ENCODE data around the gene BUB1. TPM values are rescaled to one million over a fixed set of nuclear protein-coding genes. Genes with fewer than 3 reads are reported as not detected.
"Not testable (repeated sequence)": the region's sequence is repeated elsewhere in the genome, so short reads cannot be mapped to it uniquely, and the experiment has no call there.

Gene BUB1
- total RNA-seq, 1 donor from 2014 or later, result 2.0 TPM

DNA sequence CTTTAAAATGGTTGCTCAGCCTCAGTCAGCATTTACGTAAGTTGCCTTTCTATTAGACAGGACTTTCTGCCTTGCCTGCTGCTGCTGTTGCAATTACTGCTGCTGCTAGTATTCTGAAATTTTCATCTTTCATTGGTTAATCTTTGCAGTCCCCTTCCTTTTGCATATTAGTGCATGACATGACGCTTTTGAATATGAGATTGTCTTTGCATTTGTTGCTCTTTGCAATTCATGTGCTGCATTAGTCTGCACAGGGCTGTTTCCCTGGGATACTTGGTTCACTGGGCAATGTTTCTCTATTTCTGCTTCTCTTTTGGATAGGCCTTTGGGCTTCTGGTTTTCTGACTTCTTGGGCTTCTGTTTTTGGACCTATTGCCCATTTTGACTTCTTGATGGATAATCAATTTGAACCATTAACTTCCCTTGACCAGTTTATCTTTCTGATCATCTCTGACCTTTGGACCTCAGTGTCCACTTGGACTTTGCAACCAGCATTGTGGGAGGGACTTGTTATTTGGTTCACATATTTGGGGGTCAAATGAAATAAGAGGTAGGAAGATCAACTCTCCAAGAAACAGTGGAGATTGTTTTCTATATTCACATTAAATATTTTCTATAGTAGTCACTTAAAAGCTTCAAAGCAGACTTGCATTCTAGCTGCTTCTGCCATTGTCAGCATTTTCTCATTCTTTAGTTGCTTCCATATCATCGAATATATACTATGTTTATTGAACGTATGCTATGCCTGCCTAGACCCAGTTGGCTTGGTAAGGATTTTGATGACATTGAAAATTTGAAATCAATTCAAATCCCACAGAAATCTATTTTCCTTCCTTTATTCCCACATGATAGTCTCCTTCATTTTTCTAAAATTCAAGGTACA, 12.5 kb upstream of the BUB1 start:
- no peak for DNase-seq (ENCODE audit: low spot score)

DNA sequence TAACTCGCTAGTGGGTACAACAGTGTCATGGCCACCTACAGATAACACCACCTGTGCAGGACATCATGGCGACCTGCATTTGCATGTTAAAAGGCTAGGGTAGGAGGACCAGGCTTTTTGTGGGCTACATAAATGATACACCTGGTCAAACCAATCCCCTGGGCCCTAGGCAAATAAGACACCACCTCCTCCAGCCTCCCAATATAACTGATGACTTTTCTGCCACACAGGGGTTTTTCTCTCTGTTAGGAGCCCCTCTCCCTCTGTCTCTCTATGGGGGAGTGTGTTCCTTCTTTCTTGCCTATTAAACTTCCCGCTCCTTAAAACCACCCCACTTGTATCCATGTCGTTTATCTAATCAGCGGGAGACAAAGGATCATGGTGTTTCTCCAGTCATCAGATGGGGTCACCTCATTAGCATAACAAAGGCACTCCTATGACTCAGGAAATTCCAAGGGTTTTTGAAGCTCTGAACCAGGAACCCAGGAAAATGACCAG, 10.8 kb upstream of the BUB1 start:
- no peak for DNase-seq (ENCODE audit: low spot score)

DNA sequence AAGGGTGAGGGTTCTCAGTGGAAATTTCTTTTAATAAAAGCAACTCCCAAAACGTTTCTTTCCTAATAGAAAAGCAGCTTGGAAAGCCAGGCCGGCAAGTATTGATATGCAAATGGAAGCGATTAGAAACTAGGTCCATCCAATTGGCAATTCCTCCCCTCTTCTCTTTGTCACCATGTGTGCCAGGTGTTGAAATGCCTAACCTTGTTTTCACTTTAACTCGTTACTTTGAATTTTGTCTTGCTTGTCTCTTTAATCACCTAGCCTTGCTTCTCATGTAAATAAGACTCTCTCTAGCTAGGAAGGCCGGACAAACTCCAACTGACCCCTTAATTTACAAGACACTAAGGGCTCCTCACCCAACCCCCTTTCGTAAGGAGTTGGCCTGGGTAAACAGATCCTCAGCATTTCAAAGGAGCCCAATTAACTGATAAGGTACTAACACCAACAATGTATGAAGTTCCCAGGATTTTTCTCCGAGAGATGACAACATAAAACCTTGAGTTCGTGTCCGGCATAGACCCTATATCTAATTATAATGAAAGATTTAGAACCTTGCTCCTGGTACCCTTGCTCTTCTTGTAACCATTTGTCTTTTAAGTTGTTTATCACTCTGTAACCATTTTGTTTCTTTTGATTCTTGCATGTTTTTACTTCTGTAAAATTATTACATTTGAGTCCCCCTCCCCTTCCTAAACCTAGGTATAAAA, 10.1 kb upstream of the BUB1 start:
- DNase-seq (ENCODE audit: low spot score), result not testable (repeated sequence)

DNA sequence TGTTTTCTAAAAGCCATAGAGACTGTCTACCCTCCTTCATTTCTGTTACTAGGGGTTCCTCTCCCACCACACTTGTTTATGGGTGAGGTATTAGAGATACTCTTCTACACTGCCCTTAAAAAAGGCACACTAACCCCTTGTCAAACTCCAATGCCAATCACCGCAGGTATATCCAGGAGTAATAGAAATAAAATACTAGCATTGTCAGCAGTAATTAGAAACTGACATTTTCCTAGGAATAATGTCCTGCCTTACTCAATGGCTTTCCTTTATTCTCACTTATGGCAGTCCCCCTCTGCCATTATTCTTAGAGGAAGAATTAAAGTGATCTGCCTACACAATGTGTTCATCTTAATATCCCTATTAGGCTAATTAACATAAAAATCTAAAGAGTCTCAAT, 5.0 kb upstream of the BUB1 start:
- DNase-seq (ENCODE audit: low spot score), result no peak

DNA sequence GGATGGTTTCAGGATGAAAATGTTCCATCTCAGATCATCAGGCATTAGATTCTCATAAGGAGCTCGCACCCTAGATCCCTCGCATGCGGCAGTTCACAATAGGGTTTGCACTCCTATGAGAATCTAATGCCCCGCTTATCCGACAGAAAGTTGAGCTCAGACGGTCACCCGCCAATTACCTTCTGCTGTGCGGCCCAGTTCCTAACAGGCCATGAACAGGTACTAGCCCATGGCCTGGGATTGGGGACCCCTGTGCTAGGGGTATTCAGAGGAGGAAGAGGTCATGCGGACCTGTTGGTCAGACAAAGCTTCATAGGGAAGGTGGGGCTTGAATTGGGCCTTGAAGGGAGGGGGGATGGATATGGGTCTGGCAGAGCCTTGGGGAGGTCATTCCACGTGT, 4.4 kb upstream of the BUB1 start:
- no peak for DNase-seq (ENCODE audit: low spot score)

DNA sequence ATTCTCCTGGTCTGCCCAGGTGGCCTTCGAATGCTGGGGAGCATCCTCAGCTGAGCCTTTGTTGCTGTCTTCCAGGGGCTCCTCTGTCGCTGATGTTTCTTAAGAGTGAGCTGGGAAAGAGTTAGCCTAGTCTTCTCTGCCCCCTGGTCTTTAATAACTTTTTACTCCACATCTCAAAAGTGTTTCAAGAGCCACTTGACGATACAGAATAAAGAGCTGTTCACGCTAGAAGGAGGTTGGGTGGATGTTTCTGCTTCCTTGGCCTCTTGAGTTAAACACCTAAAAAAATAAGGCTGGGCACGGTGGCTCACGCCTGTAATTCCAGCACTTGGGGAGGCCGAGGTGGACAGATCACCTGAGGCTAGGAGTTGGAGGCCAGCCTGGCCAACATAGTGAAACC, 2.8 kb upstream of the BUB1 start:
- no peak for DNase-seq (ENCODE audit: low spot score)

DNA sequence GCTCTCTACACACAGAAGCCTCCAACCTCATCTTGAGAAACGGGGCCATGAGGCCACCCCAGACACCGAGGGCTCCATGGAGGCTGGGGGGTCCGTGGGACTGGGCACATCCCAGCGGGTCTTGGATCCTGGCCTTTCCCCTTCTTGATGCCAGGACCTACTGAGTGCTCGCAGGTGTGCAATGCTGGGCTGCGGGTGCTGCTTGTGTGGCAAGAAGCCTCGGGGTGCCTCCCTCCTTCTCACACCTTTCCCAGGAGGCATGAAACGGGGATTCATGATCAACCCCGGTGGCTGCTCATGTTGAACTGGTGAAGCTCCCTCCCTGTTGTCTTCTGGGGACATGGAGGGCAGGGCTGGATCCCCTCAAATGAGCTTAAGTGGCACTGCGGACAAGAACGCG, 2.0 kb upstream of the BUB1 start:
- no peak for DNase-seq (ENCODE audit: low spot score)

DNA sequence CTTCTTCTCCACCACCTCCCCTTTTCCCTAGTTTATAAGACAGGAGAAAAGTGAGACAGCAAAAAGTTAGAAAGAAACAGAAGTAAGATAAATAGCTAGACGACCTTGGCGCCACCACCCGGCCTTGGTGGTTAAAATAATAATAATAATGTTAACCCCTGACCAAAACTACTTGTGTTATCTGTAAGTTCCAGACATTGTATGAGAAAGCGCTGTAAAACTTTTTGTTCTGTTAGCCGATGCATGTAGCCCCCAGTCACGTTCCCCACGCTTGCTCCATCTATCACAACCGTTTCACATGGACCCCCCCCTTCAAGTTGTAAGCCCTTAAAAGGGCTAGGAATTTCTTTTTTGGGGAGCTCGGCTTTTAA, 1.5 kb upstream of the BUB1 start:
- no peak for DNase-seq (ENCODE audit: low spot score)

DNA sequence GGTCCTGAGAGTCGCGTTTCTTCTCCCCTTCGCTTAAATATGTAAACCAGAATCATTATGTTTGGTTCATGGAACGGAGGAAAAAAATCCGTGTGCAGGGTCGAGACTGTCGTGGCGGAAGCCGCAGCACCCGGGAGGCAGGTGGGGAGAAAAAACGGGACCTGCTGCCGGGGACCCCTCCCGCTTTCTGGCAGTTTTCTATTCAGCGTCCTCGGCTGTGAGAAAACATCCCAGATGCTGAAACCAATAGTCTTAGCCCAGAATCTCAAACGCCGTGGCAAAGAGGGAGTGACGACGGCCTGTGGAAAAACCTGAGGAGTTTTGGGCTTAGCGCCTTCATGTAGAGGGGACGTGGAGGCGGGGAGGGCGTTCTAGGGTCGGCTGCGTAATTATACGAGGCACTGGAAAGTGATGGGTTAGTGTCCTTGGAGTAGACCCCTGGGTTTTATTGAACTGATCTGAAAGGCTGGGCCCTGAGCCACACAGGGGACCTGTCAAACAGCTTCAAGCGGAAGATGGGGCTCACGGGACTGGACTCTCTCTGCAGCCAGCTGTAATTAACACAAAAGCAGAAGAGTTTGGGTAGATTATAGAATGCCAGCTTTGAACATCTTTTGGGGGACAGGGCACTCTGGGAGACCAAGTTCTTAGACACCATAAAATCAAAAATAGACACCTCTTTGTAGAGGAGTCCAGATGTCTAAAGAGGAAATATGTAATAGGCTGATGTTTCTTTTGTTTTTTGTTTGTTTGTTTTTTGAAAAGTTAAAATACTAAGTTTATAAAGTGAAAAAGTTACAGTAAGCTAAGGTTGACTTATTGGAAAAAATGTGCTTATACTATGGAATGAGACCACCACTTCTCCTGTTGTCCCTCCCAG, 834 bp upstream of the BUB1 start:
- DNase-seq (ENCODE audit: low spot score), result no peak

DNA sequence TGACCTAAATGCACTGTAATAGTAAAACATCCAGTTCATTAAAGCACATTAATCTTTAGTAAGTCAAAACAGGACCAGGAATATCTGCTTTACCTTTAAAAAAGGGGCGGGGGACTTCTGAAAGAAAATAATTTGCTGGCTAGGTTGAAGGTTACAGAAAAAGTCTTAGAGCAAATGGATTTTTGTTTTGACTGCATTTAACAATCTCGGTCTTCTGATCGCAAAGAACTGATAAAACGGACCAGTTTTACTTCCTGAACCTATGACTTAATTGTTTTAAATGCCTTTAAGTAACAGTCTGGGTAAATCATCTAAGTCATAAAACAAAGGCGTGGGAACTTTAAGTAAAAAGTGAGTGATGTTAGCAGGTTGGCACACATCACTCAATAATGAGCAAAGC, 783 bp downstream of the BUB1 start:
- no peak for DNase-seq (ENCODE audit: low spot score)

DNA sequence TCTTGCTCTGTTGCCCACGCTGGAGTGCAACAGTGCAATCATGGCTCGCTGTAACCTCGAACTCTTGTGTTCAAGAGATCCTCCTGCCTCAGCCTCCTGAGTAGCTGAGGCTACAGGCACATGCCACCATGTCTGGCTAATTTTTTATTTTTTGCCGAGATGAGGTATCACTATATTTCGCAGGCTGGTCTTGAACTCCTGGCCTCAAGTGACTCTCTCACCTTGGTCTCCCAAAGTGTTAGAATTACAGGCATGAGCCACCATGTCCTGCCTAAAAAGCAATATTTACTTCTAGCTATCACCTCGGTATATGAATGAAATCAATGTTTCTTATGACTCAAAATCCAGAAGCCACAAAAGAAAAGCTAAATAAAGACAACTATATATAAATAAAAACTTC, 2.2 kb downstream of the BUB1 start:
- no peak for DNase-seq (ENCODE audit: low spot score)

DNA sequence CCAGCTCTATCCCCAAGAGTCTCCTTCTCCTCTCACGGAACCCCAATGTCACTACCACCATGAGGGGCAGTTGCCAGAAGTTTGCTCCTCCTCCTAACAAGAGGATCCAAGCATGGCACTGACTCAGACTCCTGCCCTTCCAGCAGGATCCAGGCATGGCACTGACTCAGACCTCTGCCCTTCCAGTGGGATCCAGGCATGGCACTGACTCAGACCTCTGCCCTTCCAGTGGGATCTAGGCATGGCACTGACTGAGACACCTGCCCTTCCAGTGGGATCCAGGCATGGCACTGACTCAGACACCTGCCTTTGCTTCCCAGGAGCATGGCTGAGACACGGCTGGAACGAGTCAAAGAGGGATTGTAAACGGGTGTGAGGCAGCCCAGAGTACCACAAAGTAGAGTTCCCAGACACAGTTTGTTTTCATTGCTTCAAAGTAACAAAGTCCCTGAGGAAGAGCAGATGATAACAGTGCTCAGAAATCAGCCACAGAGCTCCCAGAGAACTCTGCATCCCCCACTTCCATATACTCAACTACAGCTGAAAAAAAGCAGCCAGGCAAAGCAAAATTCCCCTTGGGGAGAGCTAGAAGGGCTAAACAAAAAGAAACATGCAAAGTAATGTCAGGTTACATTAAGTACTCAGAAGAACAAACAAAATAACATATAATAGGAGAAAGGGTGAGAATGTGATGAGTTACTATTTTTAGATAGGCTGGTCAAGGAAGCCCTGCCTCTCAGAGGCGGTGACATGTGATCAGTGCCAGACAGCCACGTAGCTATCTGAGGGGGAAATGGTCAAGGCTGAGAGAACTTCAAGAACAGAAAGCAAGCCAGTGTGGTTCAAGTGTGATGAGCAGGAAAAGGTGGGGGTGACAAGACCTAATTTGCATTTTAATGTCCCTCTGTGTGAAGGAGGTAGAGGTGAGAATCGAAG, 3.0 kb downstream of the BUB1 start:
- no peak for DNase-seq (ENCODE audit: low spot score)

DNA sequence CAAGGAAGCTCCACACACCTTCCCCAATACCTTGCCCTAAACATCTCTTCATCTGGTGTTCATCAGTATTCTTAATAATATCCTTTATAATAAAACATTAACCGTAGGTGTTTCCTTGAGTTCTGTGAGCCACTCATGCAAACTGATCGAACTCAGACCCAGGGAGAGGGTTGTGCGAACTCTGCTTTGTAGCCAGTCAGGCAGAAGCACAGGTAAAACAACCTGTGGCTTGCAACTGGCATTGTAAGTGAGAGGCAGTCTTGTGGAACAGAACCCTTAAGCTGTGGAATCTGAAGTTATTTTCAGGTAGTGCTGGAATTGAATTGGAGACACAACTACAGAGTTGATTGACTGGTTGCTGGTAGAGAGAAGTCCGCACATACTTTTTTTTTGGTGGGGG, 4.7 kb downstream of the BUB1 start:
- DNase-seq (ENCODE audit: low spot score), result no peak

DNA sequence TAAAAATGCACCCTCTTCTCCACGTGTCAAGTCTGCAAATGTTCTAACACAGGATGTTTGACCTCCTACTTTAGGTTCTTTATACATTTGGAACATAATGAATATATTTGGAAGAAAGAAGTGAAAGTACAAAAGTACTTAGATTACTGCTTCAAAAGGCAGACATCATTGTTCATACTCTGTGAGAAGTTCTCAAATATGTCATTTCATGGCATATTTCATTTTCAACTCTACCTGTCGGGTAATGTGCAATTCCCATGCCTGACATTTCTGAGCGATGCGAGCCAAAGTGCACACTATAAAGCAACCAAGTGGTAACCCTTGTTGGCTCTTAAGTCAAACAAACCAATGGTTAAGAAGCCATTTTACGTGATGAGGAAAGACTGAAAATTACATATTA, 7.0 kb downstream of the BUB1 start:
- no peak for DNase-seq (ENCODE audit: low spot score)

DNA sequence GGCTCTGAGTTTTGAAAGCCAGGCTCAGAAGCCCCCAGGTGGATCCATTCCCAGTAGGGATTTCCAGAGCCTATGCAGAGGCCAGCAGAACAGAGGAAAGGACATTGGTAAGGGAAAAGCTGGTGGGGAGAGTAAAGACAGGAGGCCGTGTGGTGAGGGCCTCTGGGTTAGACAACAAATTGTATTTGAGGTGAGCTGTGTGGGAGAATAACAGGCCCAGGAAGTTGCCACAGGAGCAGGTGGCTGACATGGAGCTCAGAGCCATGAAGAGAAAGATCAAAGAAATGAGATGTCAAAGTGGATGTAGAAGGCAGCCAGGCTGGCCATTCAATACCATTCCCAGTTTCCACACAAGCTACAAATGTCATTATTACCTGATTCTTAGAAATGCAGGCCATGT, 8.8 kb downstream of the BUB1 start:
- DNase-seq (ENCODE audit: low spot score), result no peak

DNA sequence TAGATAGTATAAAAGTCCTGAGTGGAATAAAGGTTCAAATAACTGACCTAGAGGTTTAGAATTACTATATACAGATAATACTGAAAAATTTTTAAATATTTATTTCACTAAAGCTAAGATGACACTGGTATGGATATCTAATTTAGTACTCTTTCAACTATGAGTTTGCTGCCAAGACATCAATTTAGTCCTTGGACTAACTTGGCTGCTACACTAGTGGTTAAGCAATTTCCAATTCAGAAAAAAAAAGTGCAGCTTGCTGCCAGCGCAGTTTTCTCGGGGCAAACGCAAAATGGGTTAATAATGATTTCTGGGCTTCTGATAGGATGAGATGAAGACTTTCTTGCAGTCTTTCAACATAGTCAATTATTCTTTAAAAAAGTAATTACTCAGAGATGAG, 10.8 kb downstream of the BUB1 start:
- no peak for DNase-seq (ENCODE audit: low spot score)

DNA sequence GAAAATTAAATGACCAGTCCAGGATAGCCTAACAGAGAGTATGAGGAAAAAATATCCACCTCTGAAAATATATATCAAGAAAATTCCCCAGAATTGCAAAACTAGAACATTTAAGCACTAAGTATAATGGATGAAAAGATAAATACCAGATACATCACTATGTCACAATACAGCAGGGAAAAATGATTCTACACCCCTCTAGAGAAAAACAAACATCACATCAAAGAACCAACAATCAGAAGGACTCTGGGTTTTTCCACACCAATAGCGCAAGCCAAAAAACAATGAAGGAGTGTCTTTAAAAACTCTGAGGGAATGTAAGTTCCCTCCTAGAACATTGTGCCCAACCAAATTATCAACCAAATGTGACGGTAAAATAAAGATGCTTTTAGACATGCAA, 13.7 kb downstream of the BUB1 start:
- no peak for DNase-seq (ENCODE audit: low spot score)

DNA sequence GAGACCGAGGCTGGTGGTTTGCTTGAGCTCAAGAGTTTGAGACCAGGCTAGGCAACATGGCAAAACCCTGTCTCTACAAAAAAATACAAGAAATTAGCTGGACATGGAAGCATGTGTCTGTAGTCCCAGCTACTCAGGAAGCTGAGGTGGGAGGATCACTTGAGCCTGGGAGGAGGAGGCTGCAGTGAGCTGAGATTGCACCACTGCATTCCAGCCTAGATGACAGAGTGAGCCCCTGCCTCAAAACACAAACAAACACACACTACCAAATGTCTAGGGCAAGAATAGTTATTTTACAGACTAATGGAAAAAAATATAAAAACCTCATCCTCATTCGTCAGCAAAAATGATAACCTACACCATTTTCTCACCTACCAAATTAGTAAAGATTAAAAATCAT, 15.3 kb downstream of the BUB1 start:
- DNase-seq (ENCODE audit: low spot score), result no peak

DNA sequence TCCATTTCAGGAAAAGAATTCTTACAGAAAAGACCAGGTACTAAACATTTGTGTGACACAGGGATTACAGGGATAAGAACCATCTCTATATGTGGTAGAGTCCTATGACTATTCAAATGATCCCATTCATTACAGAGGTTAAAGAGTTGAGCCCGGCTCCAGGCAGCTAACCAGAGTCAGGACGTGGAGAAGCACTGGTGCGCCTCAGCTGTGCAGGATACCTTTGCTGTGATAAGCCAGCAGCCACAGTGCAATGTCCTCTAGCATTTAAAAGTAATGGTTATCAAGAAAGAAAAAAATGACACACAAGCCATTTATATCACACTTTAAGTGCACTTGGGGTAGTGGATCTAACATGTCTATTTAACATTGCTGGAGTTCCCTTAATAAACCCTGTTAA, 17.3 kb downstream of the BUB1 start:
- DNase-seq (ENCODE audit: low spot score), result no peak

DNA sequence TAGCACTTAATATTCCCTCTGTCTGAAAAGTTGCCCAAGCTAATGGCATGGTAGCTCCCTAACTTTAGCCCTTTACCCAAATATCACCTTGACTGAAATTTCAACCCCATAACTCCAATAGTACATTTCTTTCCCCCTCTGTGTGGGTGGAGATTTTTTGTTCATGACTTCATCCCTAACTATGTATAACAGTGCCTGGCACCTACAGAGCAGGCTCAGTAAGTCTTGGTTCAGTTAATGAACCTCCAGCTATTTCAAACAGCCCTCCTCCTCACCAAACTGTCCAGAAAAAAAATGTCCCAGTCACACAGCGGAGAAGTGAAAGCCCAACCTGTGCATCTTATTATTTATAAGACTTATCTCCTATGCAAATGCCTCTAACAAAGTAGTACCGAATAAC, 18.6 kb downstream of the BUB1 start:
- DNase-seq (ENCODE audit: low spot score), result no peak

DNA sequence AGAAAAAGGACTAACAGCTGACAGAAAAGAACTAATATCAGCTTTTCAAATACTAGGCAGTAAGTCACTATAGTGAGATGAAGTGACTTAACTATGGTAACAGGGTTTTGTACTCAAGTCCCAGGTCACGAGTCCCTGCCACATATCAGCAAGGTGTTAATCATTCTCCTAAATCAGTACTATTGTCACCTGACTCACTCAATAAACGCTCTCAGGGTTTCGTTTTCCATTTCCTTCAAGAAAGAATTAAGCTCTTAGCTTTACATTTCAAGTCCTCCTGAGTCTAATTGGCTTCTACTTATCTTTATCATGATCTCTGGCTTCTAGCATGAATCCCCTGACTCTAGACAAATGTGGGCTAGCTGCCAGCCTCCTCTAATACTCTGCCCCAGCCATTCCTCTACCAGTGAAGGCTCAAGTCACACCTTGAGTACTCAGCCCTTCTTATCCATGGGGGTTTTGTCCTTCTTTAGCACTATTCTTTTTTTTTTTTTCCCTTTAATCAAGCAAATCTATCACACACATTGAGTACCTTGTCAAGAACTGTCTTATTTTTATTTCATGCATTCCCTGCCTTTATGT, 20.0 kb downstream of the BUB1 start:
- peak; percentile 72 for DNase-seq (ENCODE audit: low spot score)

All from mucosa of gallbladder (tissue), 1 donor.